T-helper 17 cell (primary cell): ENCODE measurements around the gene ATG16L1. TPM values are rescaled to one million over a fixed set of nuclear protein-coding genes. Genes with fewer than 3 reads are reported as not detected.

Source experiments
- ATAC-seq: fragments of 150-1000 bp; cut with Tn5 transposase; 2 replicates; pipeline ENCODE4 v1.10.0; 2021; ENCODE audit warnings: mild to moderate bottlenecking, moderate library complexity
- DNase-seq, 3 donors: peaks; one replicate each; pipeline versions ENCODE4 v3.0.0 to v3.0.0-alpha.2; 2020 to 2021
- H3K9me3 ChIP-seq: one replicate; pipeline ENCODE4 v1.7.0; 2013; ENCODE audit warnings: low read length, mild to moderate bottlenecking; ENCODE audit not compliant: control insufficient read depth, poor library complexity, severe bottlenecking
- H3K27ac Mint-ChIP-seq: one replicate; pipeline ENCODE4 v1.8.0; 2022; ENCODE audit warnings: mild to moderate bottlenecking, moderate library complexity, mixed read lengths
- H3K27me3 Mint-ChIP-seq: one replicate; pipeline ENCODE4 v1.8.0; 2022; ENCODE audit warnings: mixed read lengths
- H3K36me3 Mint-ChIP-seq: one replicate; pipeline ENCODE4 v1.8.0; 2022; ENCODE audit warnings: low read depth, mixed read lengths
- H3K4me1 Mint-ChIP-seq: one replicate; pipeline ENCODE4 v1.8.0; 2022; ENCODE audit warnings: mild to moderate bottlenecking, mixed read lengths
- H3K4me3 Mint-ChIP-seq: one replicate; pipeline ENCODE4 v1.8.0; 2022; ENCODE audit warnings: mild to moderate bottlenecking, moderate library complexity, mixed read lengths
- total RNA-seq, 4 donors: library from RNA in 2 of 4; stranded (reverse) in 2 of 4; gene quantifications; one replicate each; pipeline ENCODE4 v1.2.3 and lab custom pipeline; 2022 to 2026

The ATG16L1 gene
- total RNA-seq, 2 donors from 2014 or later: 87.3 to 115 TPM

DNA sequence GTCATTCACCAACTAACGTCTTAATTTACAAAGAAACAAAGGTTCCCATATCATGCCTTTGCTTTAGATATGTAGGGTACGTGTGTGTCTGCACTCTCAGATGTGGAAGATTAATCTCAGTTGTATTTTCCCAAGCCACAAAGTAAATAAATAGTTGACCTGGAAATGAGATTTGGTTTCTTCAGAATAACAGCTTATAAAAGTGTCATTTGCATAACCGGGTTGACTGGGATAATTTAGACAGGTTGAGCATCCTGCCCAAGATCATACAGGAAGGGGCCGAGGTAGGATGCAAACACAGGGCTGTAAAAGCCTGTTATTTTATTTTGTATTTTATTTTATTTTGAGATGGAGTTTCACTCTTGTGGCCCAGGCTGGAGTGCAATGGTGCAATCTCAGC is 19.5 kb downstream of the ATG16L1 start:
- H3K9me3 ChIP-seq: no peaks in the 10 kb centered on the region
- Mint-ChIP-seq H3K4me3 (peak overlapping the region; percentile 84), H3K27me3 (no peaks in the 10 kb centered on the region), H3K36me3 (peaks cover 15% of the 10 kb centered on the region), H3K27ac (peak overlapping the region; percentile 99), H3K4me1 (peaks cover 56% of the 10 kb centered on the region)
- DNase-seq: no peak
- no peak for ATAC-seq

DNA sequence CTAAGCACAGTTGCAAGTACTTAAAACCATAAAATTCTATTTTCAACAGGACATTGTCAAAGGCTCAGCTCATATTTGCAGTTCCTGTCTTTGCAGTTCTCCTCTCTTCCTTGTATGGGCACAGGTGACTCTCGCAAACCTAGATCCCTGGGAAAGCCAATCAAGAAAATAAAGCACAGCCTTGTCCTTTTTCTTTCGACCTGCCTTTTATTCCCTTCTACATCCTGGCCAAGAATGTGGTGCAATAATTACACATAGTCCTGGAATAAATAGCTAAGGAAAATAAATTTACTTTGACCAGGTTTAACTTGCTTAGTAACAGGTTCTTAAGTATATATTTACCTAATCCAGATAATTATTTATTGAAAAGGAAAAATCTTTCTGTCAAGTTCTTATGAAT is 20.2 kb downstream of the ATG16L1 start:
- peak overlapping the region; percentile 84 for H3K4me3 Mint-ChIP-seq
- DNase-seq (no peak), ATAC-seq (no peak)
- peaks cover 15% of the 10 kb centered on the region for H3K36me3 Mint-ChIP-seq
- peak overlapping the region; percentile 99 for H3K27ac Mint-ChIP-seq
- H3K27me3 Mint-ChIP-seq: no peaks in the 10 kb centered on the region
- no peaks in the 10 kb centered on the region for H3K9me3 ChIP-seq
- peaks cover 55% of the 10 kb centered on the region for H3K4me1 Mint-ChIP-seq

- peaks cover 44% of the 10 kb centered on the region for H3K4me1 Mint-ChIP-seq
- H3K27me3 Mint-ChIP-seq: no peaks in the 10 kb centered on the region
- H3K27ac Mint-ChIP-seq: peak overlapping the region; percentile 99
- no peaks in the 10 kb centered on the region for H3K9me3 ChIP-seq
- ATAC-seq: no peak
- peaks cover 13% of the 10 kb centered on the region for H3K36me3 Mint-ChIP-seq
- no peak for DNase-seq
- H3K4me3 Mint-ChIP-seq: no peak overlapping the region
These were observed 21.6 kb downstream of the ATG16L1 start for GRCh38 chr2:233273120-233273519.

GRCh38 chr2:233275223-233275622 is 23.8 kb downstream of the ATG16L1 start:
- H3K27ac Mint-ChIP-seq: peak overlapping the region; percentile 99
- H3K4me3 Mint-ChIP-seq: no peak overlapping the region
- peaks cover 12% of the 10 kb centered on the region for H3K36me3 Mint-ChIP-seq
- peaks cover 31% of the 10 kb centered on the region for H3K4me1 Mint-ChIP-seq
- ATAC-seq (no peak), DNase-seq (no peak)
- H3K9me3 ChIP-seq: no peaks in the 10 kb centered on the region
- H3K27me3 Mint-ChIP-seq: no peaks in the 10 kb centered on the region

DNA sequence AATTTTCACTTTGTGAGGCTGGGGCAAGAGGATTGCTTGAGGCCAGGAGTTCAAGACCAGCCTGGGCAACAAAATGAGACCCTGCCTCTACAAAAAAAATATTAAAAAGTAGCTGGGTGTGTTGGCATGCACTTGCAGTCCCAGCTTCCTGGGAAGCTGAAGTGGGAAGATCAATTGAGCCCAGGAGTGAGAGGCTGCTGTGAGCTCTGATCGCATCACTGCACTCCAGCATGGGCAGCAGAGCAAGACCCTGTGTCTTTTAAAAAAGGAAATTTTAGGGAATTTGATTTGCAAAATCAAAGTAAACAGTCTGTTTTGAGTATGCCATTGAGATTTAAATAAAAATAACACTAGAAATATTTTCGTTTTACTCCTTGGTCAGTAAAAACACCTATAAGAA is 27.4 kb downstream of the ATG16L1 start:
- H3K4me1 Mint-ChIP-seq: peaks cover 13% of the 10 kb centered on the region

DNA sequence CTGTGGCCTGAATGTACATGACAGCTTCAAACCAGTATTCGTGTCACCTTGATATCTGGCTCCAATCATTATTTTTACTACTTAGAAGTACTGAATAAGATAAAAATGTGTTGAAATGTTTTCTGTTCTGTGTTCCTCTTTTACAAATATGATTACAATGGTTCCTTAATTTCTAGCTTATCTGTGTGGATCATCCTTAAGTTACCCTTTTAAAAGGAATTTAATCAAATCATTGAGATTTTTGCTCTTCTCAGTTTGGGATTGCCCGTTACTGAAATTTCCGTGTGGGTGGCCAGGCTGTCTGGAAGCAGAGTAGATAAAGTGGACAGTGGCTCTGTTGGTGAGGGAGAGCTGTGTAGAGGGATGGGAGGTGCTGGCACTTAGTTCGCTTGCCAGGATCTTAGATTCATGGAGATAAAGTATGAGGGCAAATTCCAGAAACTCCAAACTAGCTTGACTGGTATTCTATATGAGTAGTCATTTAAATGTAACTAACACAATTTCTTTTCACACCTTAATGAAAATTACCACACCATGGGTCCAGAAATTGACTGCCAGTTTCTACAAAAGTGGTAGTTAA is 28.7 kb downstream of the ATG16L1 start:
- H3K4me1 Mint-ChIP-seq: peaks cover 14% of the 10 kb centered on the region
- no peaks in the 10 kb centered on the region for H3K27me3 Mint-ChIP-seq
- ATAC-seq: no peak
- H3K4me3 Mint-ChIP-seq: no peak overlapping the region
- peak overlapping the region; percentile 74 for H3K27ac Mint-ChIP-seq
- peaks cover 15% of the 10 kb centered on the region for H3K36me3 Mint-ChIP-seq
- no peak for DNase-seq
- H3K9me3 ChIP-seq: no peaks in the 10 kb centered on the region

More for the DNA sequence above, 27.4 kb downstream of the ATG16L1 start:
- Mint-ChIP-seq H3K27me3 (no peaks in the 10 kb centered on the region), H3K36me3 (peaks cover 19% of the 10 kb centered on the region), H3K27ac (no peak overlapping the region), H3K4me3 (no peak overlapping the region)
- ATAC-seq (no peak), DNase-seq (no peak)
- H3K9me3 ChIP-seq: no peaks in the 10 kb centered on the region

GRCh38 chr2:233281553-233281952 is 30.1 kb downstream of the ATG16L1 start:
- Mint-ChIP-seq H3K27me3 (no peaks in the 10 kb centered on the region), H3K4me1 (peaks cover 16% of the 10 kb centered on the region), H3K27ac (peak overlapping the region; percentile 74), H3K36me3 (peaks cover 20% of the 10 kb centered on the region), H3K4me3 (no peak overlapping the region)
- DNase-seq: no peak
- ATAC-seq: no peak
- H3K9me3 ChIP-seq: no peaks in the 10 kb centered on the region

GRCh38 chr2:233281992-233282603 is 30.6 kb downstream of the ATG16L1 start:
- H3K4me3 Mint-ChIP-seq: no peak overlapping the region
- ATAC-seq: no peak
- peak overlapping the region; percentile 74 for H3K27ac Mint-ChIP-seq
- peaks cover 20% of the 10 kb centered on the region for H3K36me3 Mint-ChIP-seq
- DNase-seq: no peak
- H3K4me1 Mint-ChIP-seq: peaks cover 16% of the 10 kb centered on the region
- no peaks in the 10 kb centered on the region for H3K27me3 Mint-ChIP-seq
- H3K9me3 ChIP-seq: no peaks in the 10 kb centered on the region

- H3K4me3 Mint-ChIP-seq: no peak overlapping the region
- no peaks in the 10 kb centered on the region for H3K27me3 Mint-ChIP-seq
- no peak for ATAC-seq
- H3K9me3 ChIP-seq: no peaks in the 10 kb centered on the region
- no peak for DNase-seq
- no peak overlapping the region for H3K27ac Mint-ChIP-seq
- H3K36me3 Mint-ChIP-seq: peaks cover 28% of the 10 kb centered on the region
- H3K4me1 Mint-ChIP-seq: peaks cover 21% of the 10 kb centered on the region
These were observed 34.4 kb downstream of the ATG16L1 start for GRCh38 chr2:233285921-233286320.

- Mint-ChIP-seq H3K4me3 (peak overlapping the region; percentile 25), H3K27me3 (no peaks in the 10 kb centered on the region), H3K36me3 (peaks cover 20% of the 10 kb centered on the region), H3K27ac (peak overlapping the region; percentile 54), H3K4me1 (peaks cover 13% of the 10 kb centered on the region)
- DNase-seq: no peak
- H3K9me3 ChIP-seq: no peaks in the 10 kb centered on the region
- ATAC-seq: no peak
These were observed 36.4 kb downstream of the ATG16L1 start for GRCh38 chr2:233287871-233288270.

DNA sequence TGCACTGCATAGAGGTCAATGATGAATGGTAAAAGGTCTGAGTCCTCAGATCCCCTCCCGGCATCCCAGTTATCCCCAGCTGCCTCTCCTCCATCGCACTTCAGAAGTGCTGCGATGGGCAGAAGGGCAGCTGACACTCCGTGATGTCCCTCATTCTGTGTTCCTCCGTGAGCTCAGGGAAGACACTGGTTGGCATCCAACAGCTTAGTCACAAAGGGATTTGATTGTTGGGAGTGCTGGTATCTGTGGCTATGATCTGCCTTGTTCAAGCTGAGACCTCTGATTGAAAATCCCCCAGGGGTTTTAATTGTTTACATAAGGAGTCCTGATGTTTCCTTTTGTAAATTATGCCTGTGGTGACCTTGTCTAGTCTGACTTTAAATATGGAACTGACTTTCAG is 37.2 kb downstream of the ATG16L1 start:
- peak overlapping the region; percentile 37 for H3K27ac Mint-ChIP-seq
- ATAC-seq (no peak), DNase-seq (no peak)
- peaks cover 13% of the 10 kb centered on the region for H3K4me1 Mint-ChIP-seq
- no peaks in the 10 kb centered on the region for H3K27me3 Mint-ChIP-seq
- peaks cover 21% of the 10 kb centered on the region for H3K36me3 Mint-ChIP-seq
- H3K4me3 Mint-ChIP-seq: no peak overlapping the region
- no peaks in the 10 kb centered on the region for H3K9me3 ChIP-seq

- Mint-ChIP-seq H3K27me3 (no peaks in the 10 kb centered on the region), H3K4me1 (peaks cover 14% of the 10 kb centered on the region), H3K4me3 (no peak overlapping the region), H3K27ac (peak overlapping the region; percentile 37), H3K36me3 (peaks cover 27% of the 10 kb centered on the region)
- no peaks in the 10 kb centered on the region for H3K9me3 ChIP-seq
- DNase-seq: no peak
- no peak for ATAC-seq
These were observed 38.2 kb downstream of the ATG16L1 start for GRCh38 chr2:233289648-233290047.

- no peaks in the 10 kb centered on the region for H3K27me3 Mint-ChIP-seq
- H3K4me3 Mint-ChIP-seq: no peak overlapping the region
- ATAC-seq (no peak), DNase-seq (no peak)
- peaks cover 27% of the 10 kb centered on the region for H3K36me3 Mint-ChIP-seq
- peak overlapping the region; percentile 37 for H3K27ac Mint-ChIP-seq
- peaks cover 12% of the 10 kb centered on the region for H3K4me1 Mint-ChIP-seq
- no peaks in the 10 kb centered on the region for H3K9me3 ChIP-seq
These were observed 38.8 kb downstream of the ATG16L1 start for GRCh38 chr2:233290051-233290845.
